GM18507 (cell line): ENCODE measurements around the gene AIG1.

Experiments
- DNase-seq: peaks from one replicate; pipeline ENCODE4 v3.0.0; 2011; ENCODE audit warnings: low read depth; ENCODE audit not compliant: insufficient read length; ENCODE audit errors: extremely low spot score
- FAIRE-seq: peaks from 2 replicates; lab custom pipeline; 2011; peaks lifted over from hg19 to GRCh38; lab: Jason Lieb, UNC

The AIG1 gene

DNA sequence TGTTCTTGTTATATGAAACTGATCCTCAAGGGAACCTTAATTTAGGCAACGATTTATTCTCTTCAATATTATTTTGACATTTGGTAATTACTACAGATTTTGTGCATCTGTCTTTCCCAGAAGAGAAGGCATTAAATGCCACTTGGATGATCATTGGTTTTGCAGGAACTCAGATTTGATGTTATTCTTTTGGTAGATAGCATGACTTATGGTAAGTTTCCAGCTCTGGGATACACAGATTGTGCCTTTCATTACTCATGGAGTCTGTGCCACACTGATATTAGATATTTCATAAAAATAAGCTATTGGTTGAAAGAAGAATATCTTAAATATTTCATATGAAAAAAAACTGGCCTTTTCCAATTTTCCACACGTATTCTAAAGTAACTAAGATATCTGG is 120.1 kb downstream of the AIG1 start:
- DNase-seq (no peak), FAIRE-seq (no peak)

DNA sequence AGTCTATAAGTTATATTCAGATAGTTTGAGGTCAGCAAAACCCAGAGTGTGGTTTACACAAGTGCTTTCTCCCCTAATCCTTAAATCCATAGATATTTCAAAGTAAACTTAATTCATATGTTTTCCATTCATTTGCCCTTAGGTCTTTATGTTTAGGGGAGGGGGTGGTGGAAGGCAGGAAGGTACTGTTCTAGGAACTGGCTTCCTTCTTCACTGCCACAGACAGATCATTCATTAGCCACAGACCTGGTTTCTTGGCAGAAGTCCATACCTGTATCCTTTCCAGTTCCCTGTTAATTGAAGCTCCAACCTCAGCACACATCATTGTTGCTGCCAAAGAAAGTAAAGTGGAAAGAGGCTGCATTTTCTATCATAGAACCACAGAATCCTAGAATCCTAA is 123.0 kb downstream of the AIG1 start:
- FAIRE-seq (no peak), DNase-seq (no peak)

DNA sequence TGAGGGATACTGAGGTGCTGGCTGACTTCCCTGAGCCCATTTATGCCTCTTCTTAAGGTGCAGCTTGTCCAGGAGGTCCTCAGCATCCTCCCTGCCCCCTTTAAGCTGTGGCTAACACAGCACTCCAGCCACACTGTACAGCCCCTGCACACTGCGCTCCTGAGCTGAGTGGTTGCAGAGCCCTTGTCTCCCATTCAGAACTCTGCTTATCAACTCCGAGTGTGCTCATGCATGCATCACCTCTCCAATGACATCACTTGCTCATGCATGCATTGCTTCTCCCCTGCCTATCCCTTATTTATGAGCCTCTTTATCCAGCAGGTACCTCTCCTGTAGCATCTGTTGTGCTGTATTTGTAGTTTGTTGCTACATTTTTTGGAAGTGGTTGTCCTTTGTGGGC is 124.6 kb downstream of the AIG1 start:
- no peak for FAIRE-seq
- no peak for DNase-seq

DNA sequence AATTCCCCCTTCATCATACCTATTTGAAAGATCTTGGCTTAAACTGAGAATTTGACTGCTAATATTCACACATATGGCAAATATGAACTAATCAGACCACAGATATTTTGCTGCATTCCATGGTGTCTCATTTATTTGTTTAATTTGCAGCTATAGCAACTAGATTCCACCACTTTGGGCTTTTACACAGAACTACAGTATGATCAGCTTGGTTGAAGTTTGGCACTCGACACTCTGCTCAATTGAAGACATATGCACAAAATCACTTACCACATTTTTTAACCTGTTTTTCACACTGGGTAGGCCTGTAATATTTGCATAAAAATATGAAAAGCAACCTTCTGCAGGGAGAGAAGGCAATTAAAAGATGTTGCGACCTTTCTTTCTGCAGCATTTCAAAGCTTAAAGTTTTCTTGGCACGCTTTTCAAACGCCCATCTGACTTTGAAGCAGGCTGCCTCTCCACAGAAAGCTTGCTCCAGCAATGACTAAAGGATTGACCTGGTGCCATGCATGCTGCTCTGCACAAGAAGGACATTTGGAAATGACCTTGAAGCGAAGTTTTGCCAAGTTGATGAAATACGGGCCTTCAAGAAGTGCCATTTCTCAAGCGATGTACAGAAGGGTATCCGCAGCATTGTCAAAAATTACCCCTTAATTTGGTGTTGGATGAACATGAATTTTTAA is 126.7 kb downstream of the AIG1 start:
- FAIRE-seq (no peak), DNase-seq (no peak)

DNA sequence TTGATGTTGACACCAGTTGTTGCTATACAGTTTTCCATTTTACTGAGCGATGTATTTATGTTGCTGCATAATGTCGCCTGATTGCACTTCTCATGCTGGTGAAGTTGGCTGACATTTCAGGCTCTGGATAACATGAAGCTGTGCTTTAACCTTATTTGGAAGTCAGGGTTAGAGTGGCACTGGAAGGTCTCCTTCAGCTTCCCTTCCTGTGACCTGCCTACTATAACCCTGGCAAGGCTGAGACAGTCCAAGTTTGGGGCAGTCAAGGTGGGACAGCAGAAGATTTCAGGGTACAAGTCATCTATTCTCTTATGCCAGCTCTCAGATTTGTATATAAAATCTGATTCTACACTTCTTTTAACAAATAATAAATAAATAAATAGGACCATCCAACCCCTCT is 127.6 kb downstream of the AIG1 start:
- FAIRE-seq: no peak

DNA sequence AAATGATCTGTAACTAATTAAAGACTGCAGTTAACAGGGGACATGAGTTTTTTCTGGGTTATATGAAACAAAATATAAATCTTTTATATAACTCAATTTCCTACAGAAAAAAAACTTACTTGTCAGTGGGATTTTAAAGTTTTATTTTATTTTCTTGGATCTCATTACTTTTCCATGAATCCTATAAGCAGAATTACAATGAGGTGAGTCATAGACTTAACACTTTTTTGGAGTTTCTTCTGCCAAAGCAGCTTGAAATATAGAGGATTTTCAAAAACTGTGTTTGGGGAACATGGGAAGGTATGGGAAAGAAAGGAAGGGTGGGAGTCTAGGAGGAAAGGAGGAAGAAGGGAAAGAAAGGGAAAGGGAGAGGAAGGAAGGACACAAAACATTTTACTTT is 130.7 kb downstream of the AIG1 start:
- DNase-seq: no peak
- no peak for FAIRE-seq

More for the DNA sequence above, 127.6 kb downstream of the AIG1 start:
- no peak for DNase-seq

DNA sequence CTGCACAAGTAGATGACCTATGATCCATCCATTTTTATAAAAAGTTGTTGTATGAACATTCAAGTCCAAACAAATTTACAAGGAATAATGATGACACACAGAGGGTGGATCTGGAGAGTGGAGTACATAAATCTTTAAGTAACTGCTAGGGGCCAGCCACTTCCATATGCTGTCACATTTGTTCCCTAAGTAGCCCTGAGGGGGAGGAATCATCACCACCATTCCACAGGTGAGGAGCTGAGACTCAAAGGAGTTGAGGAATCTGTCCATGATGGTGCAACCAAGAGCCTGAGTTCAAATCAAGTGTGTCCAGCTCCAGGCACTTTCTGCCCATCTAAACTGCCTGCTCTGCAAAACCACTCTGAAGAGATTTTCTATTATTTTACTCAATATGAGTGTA is 132.1 kb downstream of the AIG1 start:
- DNase-seq (no peak), FAIRE-seq (no peak)

DNA sequence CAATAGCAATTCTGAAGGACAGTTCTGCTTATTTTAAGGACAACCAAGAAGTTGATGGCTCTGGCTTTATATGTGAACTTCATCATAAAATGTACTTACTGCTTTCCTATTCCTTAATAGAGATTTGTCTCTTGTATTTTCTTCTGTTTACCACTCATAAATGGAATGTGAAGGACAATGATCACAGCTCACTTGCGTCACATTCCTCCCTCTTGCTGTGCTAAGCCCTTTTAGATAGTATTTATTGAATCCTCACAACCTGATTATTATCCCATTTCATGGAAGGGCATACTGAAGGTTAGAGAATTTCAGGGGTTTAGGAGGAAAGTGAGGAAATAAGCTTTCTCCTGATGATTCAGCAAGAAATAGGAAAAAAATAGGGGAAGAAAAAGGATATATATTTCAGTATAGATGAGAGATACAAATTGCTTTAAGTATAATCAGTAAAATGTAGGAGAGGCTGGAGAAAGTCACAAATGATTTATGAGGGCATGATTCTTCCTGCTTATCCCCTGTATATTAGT is 132.9 kb downstream of the AIG1 start:
- FAIRE-seq: no peak
- DNase-seq: no peak

DNA sequence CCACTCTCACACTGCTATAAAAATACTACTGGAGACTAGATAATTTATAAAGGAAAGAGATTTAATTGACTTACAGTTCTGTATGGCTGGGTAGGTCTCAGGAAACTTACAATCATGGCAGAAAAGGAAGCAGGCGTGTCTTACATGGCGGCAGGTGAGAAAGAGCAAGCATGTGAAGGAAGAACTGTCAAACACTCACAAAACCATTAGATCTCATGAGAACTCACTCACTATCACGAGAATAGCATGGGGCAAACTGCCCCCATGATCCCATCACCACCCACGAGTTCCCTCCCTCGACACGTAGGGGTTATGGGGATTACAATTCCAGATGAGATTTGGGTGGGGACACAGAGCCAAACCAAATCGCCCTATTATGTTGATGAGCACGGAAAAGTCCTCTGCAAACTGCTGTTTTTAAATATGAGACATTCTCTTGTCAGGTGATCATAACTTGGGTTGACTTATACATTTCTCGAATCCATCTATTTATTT is 133.5 kb downstream of the AIG1 start:
- no peak for FAIRE-seq
- DNase-seq: no peak

DNA sequence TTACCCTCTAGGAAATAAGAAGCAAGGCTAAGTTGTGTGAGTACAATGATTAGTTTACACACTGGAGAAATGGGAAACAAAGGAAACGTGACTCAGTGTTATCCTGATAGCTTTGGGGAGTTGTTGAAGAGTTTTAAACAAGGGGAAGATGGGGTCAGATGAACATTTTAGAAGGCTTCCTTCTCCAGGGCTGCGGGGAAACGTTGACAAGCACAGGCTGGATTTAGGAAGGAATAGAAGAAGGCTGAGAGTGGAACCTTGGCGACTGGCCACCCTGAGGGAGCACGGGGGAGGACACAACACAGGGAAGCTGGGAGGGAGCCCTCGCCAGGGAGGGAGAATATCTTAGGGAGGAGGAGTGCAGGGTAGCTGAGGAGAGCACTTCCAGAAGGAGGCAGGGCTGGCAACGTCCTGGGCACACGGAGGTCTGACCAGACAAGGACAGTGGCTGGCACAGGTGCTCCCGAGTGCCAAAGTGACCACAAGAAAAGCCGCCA is 134.7 kb downstream of the AIG1 start:
- DNase-seq: no peak
- FAIRE-seq: no peak

DNA sequence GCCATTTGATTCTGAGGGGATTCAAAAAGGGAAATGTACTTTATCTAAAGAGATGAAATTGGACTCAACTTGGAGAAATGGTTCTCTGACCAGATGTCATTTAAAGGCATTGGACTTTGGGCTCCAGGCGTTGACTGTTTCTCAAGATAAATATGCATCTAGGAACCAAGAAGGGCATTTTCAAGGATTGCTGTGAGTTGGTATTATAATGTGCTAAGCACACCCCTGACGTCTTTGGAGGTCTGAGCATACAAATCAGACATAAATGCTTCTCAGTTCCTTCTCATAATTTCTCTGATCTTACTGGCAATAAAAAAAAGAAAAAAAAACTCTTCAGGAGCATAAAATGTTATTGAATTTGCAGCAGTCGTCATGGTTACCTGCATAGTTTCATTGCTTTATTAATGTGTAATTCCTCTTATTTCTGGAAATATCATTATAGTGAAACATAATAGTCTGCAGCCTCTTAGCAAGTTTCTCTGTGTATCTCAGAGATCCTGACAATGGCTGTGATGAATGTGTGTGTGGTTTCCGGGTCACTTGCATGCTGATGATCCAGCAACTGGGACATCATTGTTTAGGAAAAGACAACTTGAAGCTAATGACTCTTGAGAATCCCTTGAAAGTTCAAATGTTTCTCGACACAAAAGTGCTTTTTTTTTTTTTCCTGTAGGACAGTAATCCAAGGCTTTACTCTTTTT is 136.0 kb downstream of the AIG1 start:
- FAIRE-seq (no peak), DNase-seq (no peak)

DNA sequence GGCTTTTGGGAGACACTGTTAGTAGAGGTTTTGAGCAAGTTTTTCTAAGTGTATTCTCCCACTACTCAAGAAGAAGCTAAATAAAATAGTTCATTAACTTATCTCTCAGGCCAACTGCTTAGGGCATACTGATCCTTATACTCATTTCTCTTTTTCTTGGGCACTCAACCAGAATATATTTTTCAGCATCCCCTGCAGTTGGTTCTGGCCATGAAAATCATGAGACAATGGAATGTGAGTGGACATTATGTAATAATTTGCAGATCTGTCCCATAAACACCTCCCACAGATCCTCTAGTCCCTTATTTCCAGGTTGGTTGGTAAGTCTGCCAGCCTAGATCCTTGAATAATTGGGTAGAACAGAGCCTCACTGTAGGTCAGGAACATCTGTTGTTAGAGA is 136.7 kb downstream of the AIG1 start:
- DNase-seq (no peak), FAIRE-seq (no peak)

DNA sequence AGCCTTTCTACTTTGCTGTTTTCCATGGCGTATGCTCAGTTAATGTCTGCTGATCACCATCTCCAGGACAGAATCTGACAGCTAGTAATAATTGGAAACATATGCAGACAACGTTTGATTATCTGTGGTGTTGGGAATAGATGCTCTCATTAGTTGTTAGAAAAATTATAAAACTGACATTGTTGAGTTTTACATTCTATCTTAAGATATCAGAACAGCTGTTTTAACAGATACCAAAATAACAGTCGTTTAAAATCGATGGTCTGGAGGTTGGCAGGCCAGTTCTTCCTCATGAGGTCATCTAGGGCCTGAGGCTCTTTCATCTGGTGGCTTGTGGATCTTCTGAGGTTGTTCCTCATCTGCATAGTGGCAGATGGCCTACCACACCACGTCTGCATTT is 137.6 kb downstream of the AIG1 start:
- DNase-seq: no peak
- no peak for FAIRE-seq

DNA sequence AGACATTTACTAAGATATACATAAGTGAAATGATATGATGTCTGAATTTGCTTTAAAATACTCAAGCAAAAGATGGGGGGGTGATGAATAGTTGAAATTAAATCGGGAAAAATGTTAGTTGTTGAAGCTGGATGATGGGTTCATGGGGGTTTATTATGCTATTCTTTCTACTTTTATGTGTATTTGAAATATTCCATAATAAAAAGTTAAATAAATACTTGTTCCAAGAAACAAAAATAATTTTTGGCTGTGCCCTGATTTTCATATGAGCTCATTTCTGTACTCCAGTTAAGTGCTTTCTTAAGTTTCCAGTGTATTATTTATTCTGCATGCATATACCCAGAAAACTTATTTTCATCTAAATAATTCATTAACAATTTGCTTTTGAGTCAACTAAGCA is 138.6 kb downstream of the AIG1 start:
- no peak for FAIRE-seq
- no peak for DNase-seq

DNA sequence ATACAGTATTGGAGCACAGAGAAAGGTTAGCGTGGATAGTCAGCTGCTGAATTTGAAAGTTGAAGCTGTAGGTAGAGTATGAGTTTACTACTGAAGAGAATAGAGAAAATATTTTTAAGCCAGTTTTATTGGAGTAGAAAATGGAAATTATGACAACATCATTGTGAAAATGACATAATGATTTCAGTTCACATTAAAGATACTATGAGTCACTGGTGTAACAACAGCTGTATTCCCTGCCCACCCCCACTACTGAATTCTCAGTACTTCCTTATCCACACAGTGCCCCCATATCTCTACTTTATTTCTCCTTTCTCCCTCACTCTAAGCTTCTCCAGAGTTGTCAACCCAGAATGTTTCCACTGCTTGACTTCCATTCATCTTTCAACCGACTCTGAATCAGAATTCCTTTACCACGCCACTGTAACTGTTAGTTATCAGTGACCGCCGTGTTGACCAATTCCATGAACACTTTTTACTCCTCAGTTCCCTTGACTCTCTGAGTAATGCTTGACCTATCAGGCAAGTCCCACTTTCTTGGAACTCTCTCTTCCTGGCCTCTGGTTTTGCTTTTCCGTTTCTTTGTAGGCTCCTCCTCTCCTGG is 139.6 kb downstream of the AIG1 start:
- FAIRE-seq (no peak), DNase-seq (no peak)

DNA sequence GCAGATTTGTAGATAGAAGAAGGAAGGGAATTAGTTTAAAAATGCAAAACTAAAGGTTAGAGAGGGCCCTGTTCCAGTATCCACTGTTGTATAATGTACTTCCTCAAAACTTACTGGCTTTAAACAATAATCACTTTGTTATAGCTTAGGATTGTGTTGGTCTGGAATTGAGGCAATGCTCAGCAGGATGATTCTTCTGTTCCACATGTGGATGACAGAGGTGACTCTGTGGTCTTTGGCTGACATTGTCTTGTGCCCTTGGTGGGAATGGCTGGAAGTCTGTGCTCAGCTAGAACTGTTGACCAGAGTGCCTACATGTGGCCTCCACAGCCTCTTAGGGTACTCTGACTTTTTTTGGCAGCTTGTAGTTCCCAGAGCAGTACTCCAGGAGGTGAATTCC is 143.4 kb downstream of the AIG1 start:
- no peak for DNase-seq
- no peak for FAIRE-seq

DNA sequence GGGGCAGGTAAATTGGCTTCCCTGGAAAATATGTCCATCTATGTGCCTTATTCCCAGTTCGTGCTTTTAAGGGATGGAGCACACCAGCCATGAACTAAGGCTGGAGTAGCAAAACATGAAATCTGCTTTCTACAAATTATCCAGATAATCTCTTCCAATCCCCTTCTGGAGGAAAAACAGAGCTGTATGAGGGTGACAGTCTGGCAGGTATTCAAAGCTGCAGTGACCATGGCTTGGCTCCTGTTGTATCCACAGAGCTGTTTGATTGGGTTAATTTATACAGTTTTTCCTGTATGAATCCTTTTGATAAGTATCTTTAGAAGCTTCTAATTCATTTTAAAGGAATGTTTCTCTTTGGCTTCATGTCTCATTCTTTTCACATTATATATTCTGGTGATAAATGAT is 144.4 kb downstream of the AIG1 start:
- FAIRE-seq (no peak), DNase-seq (no peak)

DNA sequence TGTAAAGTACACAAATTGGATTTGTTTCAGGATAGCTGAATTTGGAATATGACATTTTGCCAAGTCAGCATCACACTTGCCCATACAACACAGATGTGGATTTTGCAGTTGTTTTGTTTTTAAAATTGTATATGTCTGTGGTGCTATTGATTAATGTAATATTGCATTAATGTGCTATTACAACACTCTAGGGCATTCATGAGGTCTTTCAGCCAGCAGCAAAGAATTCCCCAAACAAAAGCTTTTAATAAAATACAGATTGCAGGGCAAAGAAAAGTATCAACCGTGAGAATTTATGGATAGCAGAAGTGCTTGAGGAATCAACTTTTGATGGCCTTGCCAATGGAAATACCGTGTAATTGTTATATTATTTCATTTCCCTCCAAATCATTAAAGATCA is 144.9 kb downstream of the AIG1 start:
- FAIRE-seq: no peak
- no peak for DNase-seq

DNA sequence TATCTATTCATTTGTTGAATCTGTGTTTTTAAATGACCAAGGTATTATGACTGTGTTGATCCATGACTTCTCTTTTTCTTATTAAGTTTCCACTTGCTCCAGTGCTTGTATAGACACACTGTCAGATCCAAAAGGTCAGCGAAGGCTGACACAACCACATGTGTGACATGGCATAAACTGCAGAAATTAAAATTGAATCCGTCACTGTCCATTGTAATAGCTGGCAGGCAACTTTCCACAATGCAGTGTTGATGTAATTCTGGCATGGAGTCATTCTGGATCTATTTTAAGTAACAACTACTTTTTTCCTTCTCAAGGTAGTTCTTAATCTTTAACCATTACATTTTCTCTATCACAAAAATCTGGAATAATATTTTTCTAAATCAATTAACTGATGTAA is 145.3 kb downstream of the AIG1 start:
- DNase-seq (no peak), FAIRE-seq (no peak)

DNA sequence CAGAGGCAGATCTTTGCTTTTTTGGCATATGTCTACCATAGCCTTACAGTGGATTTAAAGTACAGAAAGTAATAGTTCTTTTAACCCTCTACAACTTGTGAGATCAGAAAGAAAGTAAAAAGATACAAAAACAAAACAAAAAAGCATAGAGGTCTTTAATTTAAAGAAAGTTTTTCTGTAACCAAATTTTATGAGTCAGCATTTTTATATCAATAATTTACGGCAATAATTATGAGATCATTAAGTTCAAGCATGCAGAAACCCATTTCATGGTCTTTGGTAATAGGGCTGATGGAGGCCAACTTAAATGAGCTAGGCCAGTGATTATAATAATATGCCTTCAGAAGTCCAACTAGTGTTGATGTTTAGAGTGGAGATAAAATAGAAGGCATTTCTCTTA is 145.9 kb downstream of the AIG1 start:
- FAIRE-seq (no peak), DNase-seq (no peak)

DNA sequence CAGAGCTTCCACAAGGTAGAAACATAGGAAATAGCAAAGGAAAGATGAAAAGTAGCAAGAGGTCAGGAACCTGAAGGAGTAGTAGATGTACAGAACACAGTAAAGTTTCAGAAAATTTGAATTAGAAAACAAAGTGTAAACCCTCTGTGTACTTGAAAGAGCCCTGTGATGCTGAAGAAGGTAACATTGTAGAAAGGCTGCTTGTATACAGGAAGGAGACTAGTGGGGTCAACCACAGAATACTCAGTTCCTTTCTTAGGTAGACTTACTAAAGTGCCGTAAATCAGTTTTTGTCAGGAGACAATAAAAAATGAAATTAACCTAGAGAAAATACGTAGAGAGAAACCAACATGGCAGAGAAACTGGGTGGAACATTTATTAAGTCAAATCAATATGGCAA is 149.7 kb downstream of the AIG1 start:
- no peak for FAIRE-seq
- DNase-seq: no peak
